Upper lobe of left lung (tissue), 4 donors: ENCODE results near the gene TASL.

Experiments used
- CTCF ChIP-seq, 6 experiments: fragments of 450-650 bp in 4 of 6; fragments of 200-600 bp in 2 of 6; sonication (generic) in 2 of 6; IDR thresholded peaks; one replicate each; pipeline ENCODE4 v1.5.1; 2016 to 2019; ENCODE audit warnings: antibody characterized with exemption in 6 of 6
- EP300 ChIP-seq, 4 donors: sonication (generic); formaldehyde crosslinking; IDR thresholded peaks; one replicate each; pipeline ENCODE4 v1.5.1; 2017; ENCODE audit warnings: antibody characterized with exemption in 4 of 4, control low read depth in 2 of 4
- POLR2A ChIP-seq, 4 donors: fragments of 450-650 bp; IDR thresholded peaks; one replicate each; pipeline ENCODE4 v1.5.1; 2016 to 2017; ENCODE audit warnings: antibody characterized with exemption in 4 of 4, mild to moderate bottlenecking in 2 of 4

- TF ChIP-seq CTCF (IDR thresholded peaks at IDR 0.05) (no peak), POLR2A (IDR thresholded peaks at IDR 0.05) (no peak), EP300 (IDR thresholded peaks at IDR 0.05) (no peak)
Observed at GRCh38 chrX:30607155-30607554, 29.6 kb upstream of the TASL start.
